Upper lobe of left lung (tissue), 6 donors: ENCODE results near the gene ATP9B. TPM values are rescaled to one million over a fixed set of nuclear protein-coding genes. Genes with fewer than 3 reads are reported as not detected.

Experiments used
- ATAC-seq, 2 donors: fragments of 200-7000 bp; cut with Tn5 transposase; one replicate each; pipeline ENCODE4 v1.9.1; 2022; ENCODE audit warnings: mild to moderate bottlenecking in 2 of 2, moderate library complexity in 2 of 2; ENCODE audit not compliant: low FRiP score in 2 of 2
- DNase-seq, 2 donors: peaks; one replicate each; pipeline ENCODE4 v3.0.0-alpha.2; 2019 to 2020
- H3K27ac ChIP-seq, 4 donors: fragments of 200-600 bp; sonication (generic); one replicate each; pipeline ENCODE4 v1.5.1; 2016 to 2019
- H3K27me3 ChIP-seq, 4 donors: fragments of 200-600 bp; sonication (generic); one replicate each; pipeline ENCODE4 v1.5.1; 2017 to 2019
- H3K36me3 ChIP-seq, 4 donors: fragments of 200-600 bp; sonication (generic); one replicate each; pipeline ENCODE4 v1.5.1; 2016 to 2019
- H3K4me1 ChIP-seq, 4 donors: fragments of 200-600 bp; sonication (generic); one replicate each; pipeline ENCODE4 v1.5.1; 2018 to 2019
- H3K4me3 ChIP-seq, 4 donors: fragments of 200-600 bp; sonication (generic); one replicate each; pipeline ENCODE4 v1.5.1; 2017 to 2019; ENCODE audit warnings: mild to moderate bottlenecking in 2 of 4, moderate library complexity in 1 of 4
- H3K9me3 ChIP-seq, 4 donors: fragments of 200-600 bp; sonication (generic); one replicate each; pipeline ENCODE4 v1.5.1; 2018 to 2019
- CTCF ChIP-seq, 6 experiments: fragments of 450-650 bp in 4 of 6; fragments of 200-600 bp in 2 of 6; sonication (generic) in 2 of 6; IDR thresholded peaks; one replicate each; pipeline ENCODE4 v1.5.1; 2016 to 2019; ENCODE audit warnings: antibody characterized with exemption in 6 of 6
- EP300 ChIP-seq, 4 donors: sonication (generic); formaldehyde crosslinking; IDR thresholded peaks; one replicate each; pipeline ENCODE4 v1.5.1; 2017; ENCODE audit warnings: antibody characterized with exemption in 4 of 4, control low read depth in 2 of 4
- POLR2A ChIP-seq, 4 donors: fragments of 450-650 bp; IDR thresholded peaks; one replicate each; pipeline ENCODE4 v1.5.1; 2016 to 2017; ENCODE audit warnings: antibody characterized with exemption in 4 of 4, mild to moderate bottlenecking in 2 of 4
- POLR2AphosphoS5 ChIP-seq, 2 donors: sonication (generic); formaldehyde crosslinking; IDR thresholded peaks; one replicate each; pipeline ENCODE4 v1.5.1; 2017; ENCODE audit warnings: antibody characterized with exemption in 2 of 2
- WGBS, 2 donors: methylation state at CpG; one replicate each; pipeline ENCODE4 v1.1.5; 2017 to 2018; 5-methylcytosine and 5-hydroxymethylcytosine counted together
- total RNA-seq, 6 donors: library from RNA; depleted of rRNA in 4 of 6; stranded (reverse); fragments of >200 nt in 4 of 6; gene quantifications; one replicate each; pipeline versions ENCODE4 v1.1.0 to v1.2.1, GENCODE V29; 2016 to 2021
- donor health status: DM: no; HTN: no; CAD: no; lungs with moderate emphysema.
- donor health status: DM: no; HTN: yes; CAD: no; lungs with severe emphysema.

Gene ATP9B
- total RNA-seq, 6 donors from 2014 or later: 29.8 to 124 (median 49.2) TPM

- no peaks in the 10 kb centered on the region for H3K9me3 ChIP-seq
- WGBS, 2 donors: 94% methylated on average over 9 of the region's 9 CpGs
- no peaks in the 10 kb centered on the region for H3K27me3 ChIP-seq
- peaks cover 3 to 39% (median 14%) of the 10 kb centered on the region in 4 donors for H3K36me3 ChIP-seq
- ATAC-seq: no peak
- H3K27ac ChIP-seq: no peak overlapping the region
- TF ChIP-seq POLR2AphosphoS5 (IDR thresholded peaks at IDR 0.05) (no peak), POLR2A (IDR thresholded peaks at IDR 0.05) (no peak), EP300 (IDR thresholded peaks at IDR 0.05) (no peak), CTCF (IDR thresholded peaks at IDR 0.05) (no peak)
- no peaks in the 10 kb centered on the region for H3K4me1 ChIP-seq
- H3K4me3 ChIP-seq: no peak overlapping the region
- no peak for DNase-seq
Observed at GRCh38 chr18:79329786-79330185, 260.6 kb downstream of the ATP9B start.

- no peaks in the 10 kb centered on the region for H3K4me1 ChIP-seq
- no peak for DNase-seq
- no peak overlapping the region for H3K27ac ChIP-seq
- 86 to 91% methylated on average over 6 of the region's 6 CpGs for WGBS, 2 donors
- no peaks in the 10 kb centered on the region for H3K27me3 ChIP-seq
- H3K36me3 ChIP-seq: peaks cover 3 to 51% (median 23%) of the 10 kb centered on the region in 4 donors
- TF ChIP-seq POLR2AphosphoS5 (IDR thresholded peaks at IDR 0.05): no peak
- no peak for TF ChIP-seq POLR2A (IDR thresholded peaks at IDR 0.05)
- no peak for TF ChIP-seq CTCF (IDR thresholded peaks at IDR 0.05)
- no peak for TF ChIP-seq EP300 (IDR thresholded peaks at IDR 0.05)
- no peaks in the 10 kb centered on the region for H3K9me3 ChIP-seq
- no peak for ATAC-seq
- H3K4me3 ChIP-seq: no peak overlapping the region
Observed at GRCh38 chr18:79332646-79333045, 263.5 kb downstream of the ATP9B start.

- Histone ChIP-seq H3K27me3 (no peaks in the 10 kb centered on the region), H3K4me3 (no peak overlapping the region), H3K4me1 (no peaks in the 10 kb centered on the region), H3K36me3 (peaks cover 3 to 55% (median 27%) of the 10 kb centered on the region in 4 donors), H3K9me3 (no peaks in the 10 kb centered on the region), H3K27ac (no peak overlapping the region)
- TF ChIP-seq POLR2AphosphoS5 (IDR thresholded peaks at IDR 0.05) (no peak), POLR2A (IDR thresholded peaks at IDR 0.05) (no peak), EP300 (IDR thresholded peaks at IDR 0.05) (no peak), CTCF (IDR thresholded peaks at IDR 0.05) (no peak)
- no peak for DNase-seq
- ATAC-seq: no peak
- WGBS, 2 donors: 90 to 97% methylated on average over 4 to 6 of the region's 6 CpGs
Observed at GRCh38 chr18:79333046-79333445, 263.9 kb downstream of the ATP9B start.

GRCh38 chr18:79334496-79335233, 265.5 kb downstream of the ATP9B start:
- DNase-seq (no peak), ATAC-seq (no peak)
- Histone ChIP-seq H3K27ac (no peak overlapping the region), H3K4me3 (no peak overlapping the region), H3K36me3 (peaks cover 3 to 61% (median 32%) of the 10 kb centered on the region in 4 donors), H3K4me1 (no peaks in the 10 kb centered on the region), H3K27me3 (no peaks in the 10 kb centered on the region), H3K9me3 (no peaks in the 10 kb centered on the region)
- no peak for TF ChIP-seq POLR2A (IDR thresholded peaks at IDR 0.05)
- TF ChIP-seq POLR2AphosphoS5 (IDR thresholded peaks at IDR 0.05): no peak
- TF ChIP-seq CTCF (IDR thresholded peaks at IDR 0.05): no peak
- no peak for TF ChIP-seq EP300 (IDR thresholded peaks at IDR 0.05)
- WGBS, 2 donors: 86 to 88% methylated on average over 19 to 29 of the region's 29 CpGs
